Measurements from ENCODE around the gene KIF26A. TPM values are rescaled to one million over a fixed set of nuclear protein-coding genes. Genes with fewer than 3 reads are reported as not detected.
A peak's percentile ranks its signal among the peaks of the same experiment; 100 is the strongest.

Gene KIF26A
- total and polyA plus RNA-seq, 10 donors: 0.72 to 21.9 (median 9.2) TPM

- WGBS, 5 donors: 80 to 89% (median 85%) methylated on average over 23 to 28 of the region's 28 CpGs
- peaks cover 0 to 8% (median 0%) of the 10 kb centered on the region in 7 donors for H3K27me3 ChIP-seq (replicated peaks in 1 of 7)
- peaks cover 0 to 20% (median 6%) of the 10 kb centered on the region in 6 donors for H3K4me1 ChIP-seq
- no peak overlapping the region for H3K27ac ChIP-seq
- intact Hi-C loops (cut with DNase I; ENCODE audit: low total_unique reads): no loop called here
- TF ChIP-seq POLR2AphosphoS5 (IDR thresholded peaks at IDR 0.05) (no peak), CTCF (IDR thresholded peaks at IDR 0.05 in 8 of 11, conservative IDR thresholded peaks at IDR 0.05 in 3 of 11) (no peak), POLR2A (IDR thresholded peaks at IDR 0.05) (no peak)
- H3K36me3 ChIP-seq: peaks cover 0 to 44% (median 0%) of the 10 kb centered on the region in 6 donors
- H3K4me3 ChIP-seq: no peak overlapping the region
- H3K9me3 ChIP-seq: no peaks in the 10 kb centered on the region
- DNase-seq: no peak
Observed at GRCh38 chr14:104171029-104171697, 32.8 kb downstream of the KIF26A start.

GRCh38 chr14:104171895-104172294 lies 33.5 kb downstream of the KIF26A start:
- TF ChIP-seq POLR2A (IDR thresholded peaks at IDR 0.05): no peak
- TF ChIP-seq POLR2AphosphoS5 (IDR thresholded peaks at IDR 0.05): peak in 2 of 3 donors; percentile 66 to 67
- no peak for DNase-seq
- Histone ChIP-seq H3K4me1 (peaks cover 0 to 20% (median 6%) of the 10 kb centered on the region in 6 donors), H3K9me3 (no peaks in the 10 kb centered on the region), H3K27me3 (replicated peaks in 1 of 7) (peaks cover 0 to 8% (median 0%) of the 10 kb centered on the region in 7 donors), H3K27ac (no peak overlapping the region), H3K36me3 (peaks cover 0 to 49% (median 0%) of the 10 kb centered on the region in 6 donors), H3K4me3 (no peak overlapping the region)
- intact Hi-C loops (cut with DNase I; ENCODE audit: low total_unique reads): no loop called here
- WGBS, 5 donors: 66 to 94% (median 78%) methylated on average over 10 to 33 of the region's 33 CpGs

- peaks cover 0 to 8% (median 0%) of the 10 kb centered on the region in 7 donors for H3K27me3 ChIP-seq (replicated peaks in 1 of 7)
- DNase-seq: no peak
- WGBS, 5 donors: 80 to 92% (median 88%) methylated on average over 12 to 13 of the region's 13 CpGs
Observed at GRCh38 chr14:104172349-104172748, 34.0 kb downstream of the KIF26A start.

GRCh38 chr14:104172880-104173279 lies 34.5 kb downstream of the KIF26A start:
- no peak for DNase-seq
- peaks cover 0 to 49% (median 0%) of the 10 kb centered on the region in 6 donors for H3K36me3 ChIP-seq
- TF ChIP-seq CTCF (IDR thresholded peaks at IDR 0.05 in 8 of 11, conservative IDR thresholded peaks at IDR 0.05 in 3 of 11) (no peak), POLR2A (IDR thresholded peaks at IDR 0.05) (no peak), POLR2AphosphoS5 (IDR thresholded peaks at IDR 0.05) (no peak)
- H3K9me3 ChIP-seq: no peaks in the 10 kb centered on the region
- no peak overlapping the region for H3K27ac ChIP-seq
- H3K4me3 ChIP-seq: no peak overlapping the region
- 95% methylated on average over 11 to 27 of the region's 27 CpGs for WGBS, 5 donors
- intact Hi-C loops (cut with DNase I; ENCODE audit: low total_unique reads): no loop called here
- H3K4me1 ChIP-seq: peaks cover 0 to 20% (median 8%) of the 10 kb centered on the region in 6 donors
- peaks cover 0 to 5% (median 0%) of the 10 kb centered on the region in 7 donors for H3K27me3 ChIP-seq (replicated peaks in 1 of 7)

More at GRCh38 chr14:104172349-104172748, 34.0 kb downstream of the KIF26A start:
- Histone ChIP-seq H3K27ac (no peak overlapping the region), H3K36me3 (peaks cover 0 to 49% (median 0%) of the 10 kb centered on the region in 6 donors), H3K9me3 (no peaks in the 10 kb centered on the region), H3K4me3 (no peak overlapping the region), H3K4me1 (peaks cover 0 to 20% (median 6%) of the 10 kb centered on the region in 6 donors)
- TF ChIP-seq POLR2AphosphoS5 (IDR thresholded peaks at IDR 0.05): no peak
- TF ChIP-seq CTCF (IDR thresholded peaks at IDR 0.05 in 8 of 11, conservative IDR thresholded peaks at IDR 0.05 in 3 of 11): no peak
- TF ChIP-seq POLR2A (IDR thresholded peaks at IDR 0.05): no peak
- intact Hi-C loops (cut with DNase I; ENCODE audit: low total_unique reads): no loop called here
